UCSD-AML1 (cell line): ENCODE data around the gene REPS2.
A peak's percentile ranks its signal among the peaks of the same experiment; 100 is the strongest.

Source experiments
- DNase-seq: peaks from one replicate; lab custom pipeline; 2025; ENCODE audit not compliant: unreplicated experiment; lab: John Stamatoyannopoulos, UW

Gene REPS2

DNA sequence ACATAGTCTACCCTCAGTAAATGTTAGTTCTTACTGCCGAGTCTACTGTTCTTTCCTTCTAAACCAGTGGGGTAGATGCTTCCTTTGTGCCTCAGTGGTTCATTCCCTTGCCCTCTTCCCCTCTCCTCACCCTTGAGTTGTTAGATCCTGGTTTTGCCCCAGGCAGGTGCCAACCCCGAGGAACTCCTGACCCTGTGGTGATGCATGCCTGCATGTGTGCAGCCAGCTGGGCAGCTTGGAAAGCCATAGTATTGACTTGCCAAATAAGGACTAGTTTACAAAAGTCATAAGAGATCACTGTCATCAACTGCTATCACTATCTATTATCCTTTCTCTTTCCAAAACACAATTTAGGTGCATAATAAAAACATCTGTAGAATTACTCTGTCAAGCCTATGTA is 50.9 kb downstream of the REPS2 start:
- no peak for DNase-seq

DNA sequence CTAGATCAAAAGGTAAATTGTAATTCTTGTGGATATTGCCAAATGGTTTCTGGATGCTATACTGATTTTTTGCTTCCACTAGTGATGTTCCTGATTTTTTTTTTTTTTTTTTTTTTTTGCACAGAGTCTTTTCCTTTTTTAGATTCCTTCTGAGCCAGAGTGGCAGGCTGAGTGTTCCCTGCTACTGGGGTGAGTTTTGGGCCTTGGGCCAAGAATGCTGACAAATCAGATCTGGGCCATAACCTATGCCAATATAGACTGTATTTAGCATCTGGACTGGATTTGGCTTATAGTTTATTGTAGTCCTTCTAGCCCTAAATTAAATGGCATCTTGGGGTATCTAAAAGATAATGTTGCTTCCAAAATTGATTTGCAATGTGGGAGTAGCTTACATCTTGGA is 52.8 kb downstream of the REPS2 start:
- no peak for DNase-seq

DNA sequence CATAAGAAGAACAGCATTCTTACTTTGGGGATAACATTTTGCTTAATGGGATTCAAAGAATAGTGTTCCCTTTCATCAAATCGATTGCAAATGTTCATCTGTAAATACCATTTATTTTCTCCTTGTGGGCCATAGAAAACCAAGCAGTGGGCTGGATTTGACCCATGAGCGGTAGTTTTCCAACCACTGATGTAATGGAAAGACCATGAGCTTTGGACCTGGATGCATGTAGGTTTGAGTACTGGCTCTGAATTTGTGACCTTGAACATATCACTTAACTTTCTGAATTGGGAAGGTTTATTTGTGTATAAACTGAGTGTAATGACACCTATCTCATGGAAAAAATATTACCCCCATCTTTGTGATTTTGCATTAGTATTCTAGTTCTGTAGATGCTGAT is 54.3 kb downstream of the REPS2 start:
- DNase-seq: no peak

DNA sequence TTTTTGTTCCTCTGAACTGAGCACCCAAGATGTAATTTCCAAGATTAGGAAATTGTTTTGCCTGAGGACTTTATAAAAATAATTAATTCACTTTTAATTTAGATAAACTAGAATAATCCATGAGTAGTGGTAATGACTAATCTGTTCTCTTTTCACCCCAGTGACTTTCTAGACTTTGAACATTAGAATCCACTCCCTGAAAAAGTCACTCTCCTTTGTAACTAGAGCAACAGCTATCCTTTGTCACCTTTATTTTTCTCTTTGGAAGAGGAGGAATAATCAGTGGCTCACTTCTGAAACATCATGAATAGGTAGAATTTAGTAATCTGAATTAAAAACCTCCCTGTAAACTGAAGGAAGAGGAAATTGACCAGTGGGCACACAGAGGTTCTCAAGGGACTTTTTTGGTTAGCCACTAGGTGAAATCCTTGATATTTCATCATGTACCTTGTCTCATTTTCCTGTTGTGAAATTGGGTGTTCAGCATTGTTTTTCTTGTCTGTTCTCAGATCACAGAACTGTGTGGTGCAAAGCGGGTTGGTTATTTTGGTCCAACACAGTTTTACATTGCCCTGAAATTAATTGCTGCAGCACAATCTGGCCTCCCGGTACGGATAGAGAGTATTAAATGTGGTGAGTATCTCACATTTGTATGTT is 59.4 kb downstream of the REPS2 start:
- DNase-seq: no peak

DNA sequence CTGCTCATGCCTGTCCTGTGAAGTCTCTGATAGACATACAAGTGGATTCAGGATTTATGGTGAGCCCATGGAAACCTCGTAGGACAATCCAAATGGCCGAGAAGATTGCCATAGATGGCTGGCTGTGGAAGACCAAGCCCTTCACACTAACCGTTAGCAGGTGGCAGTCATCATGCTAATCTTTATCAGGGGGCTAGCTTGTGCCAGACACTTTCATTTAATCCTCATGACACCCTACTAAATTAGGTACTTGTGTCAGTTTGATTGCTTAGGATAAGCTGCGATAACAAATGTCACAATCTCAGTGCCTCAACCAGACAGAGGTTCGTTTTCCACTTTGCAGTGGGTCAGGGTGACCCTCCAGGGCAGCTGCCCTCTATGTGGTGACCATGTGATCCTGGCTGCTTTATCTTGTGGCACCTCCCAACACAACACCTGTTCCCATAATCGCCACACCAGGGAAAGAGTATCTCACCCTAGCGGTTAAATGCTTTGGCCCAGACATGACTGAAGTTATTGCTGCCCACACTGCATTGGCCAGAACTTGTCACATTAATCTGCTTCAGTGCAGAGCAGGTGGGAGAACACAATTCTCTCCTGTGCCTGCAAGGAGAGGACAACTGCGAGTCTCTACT is 60.8 kb downstream of the REPS2 start:
- DNase-seq: peak; percentile 11

DNA sequence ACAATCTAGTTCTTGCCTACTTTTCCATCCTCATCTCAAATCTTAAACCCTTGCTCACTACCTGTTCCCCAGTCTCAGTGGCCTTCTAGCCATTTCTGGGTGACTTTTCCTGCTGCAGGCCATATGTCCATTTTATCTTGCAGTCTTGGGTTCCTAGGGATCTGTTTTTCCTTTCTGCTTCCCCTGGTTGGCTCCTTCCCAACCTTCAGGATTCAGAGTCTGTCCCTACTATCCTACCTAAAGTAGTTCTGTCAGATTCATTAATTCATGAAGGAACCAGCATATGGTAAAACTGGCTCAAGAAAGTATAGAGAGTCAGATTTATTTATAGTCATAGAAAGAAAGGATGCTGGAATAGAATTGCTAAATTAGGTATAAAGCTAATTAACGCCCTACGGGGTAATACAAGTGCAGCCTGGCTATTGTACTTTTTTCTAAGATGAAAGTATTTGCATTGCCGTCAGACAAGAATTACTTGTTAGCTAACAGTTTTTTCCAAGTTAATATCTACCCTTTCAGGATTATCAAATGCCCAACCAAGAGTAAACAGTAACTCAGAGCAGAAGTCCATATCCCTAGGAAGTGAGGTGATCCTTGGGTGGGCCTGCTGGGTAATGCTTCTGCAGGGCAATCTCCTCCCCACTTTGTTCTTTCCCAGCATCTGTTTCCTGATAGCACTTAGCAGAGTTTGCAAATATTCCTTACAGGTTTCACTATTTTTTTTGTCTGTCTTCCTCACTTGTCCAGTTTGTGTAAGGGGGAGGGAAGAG is 63.6 kb downstream of the REPS2 start:
- no peak for DNase-seq

DNA sequence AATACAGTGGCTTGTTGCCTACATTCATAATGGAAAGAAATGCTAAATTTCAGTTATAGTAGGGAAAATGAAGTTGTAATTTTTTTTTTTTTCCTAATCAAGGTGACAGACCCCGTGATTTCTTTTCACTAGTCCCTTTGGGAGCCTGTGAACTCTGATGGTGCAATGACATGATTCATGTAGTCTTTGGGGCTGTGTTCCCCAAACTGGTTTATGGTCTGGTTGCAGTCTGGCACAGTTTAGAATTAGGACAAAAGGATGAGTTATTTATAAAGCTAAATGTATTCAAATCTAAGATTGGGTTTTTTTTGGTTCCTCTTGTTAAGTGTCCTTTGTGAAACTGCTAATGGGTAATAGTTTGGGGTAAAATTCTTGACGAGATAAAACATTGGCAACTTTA is 66.0 kb downstream of the REPS2 start:
- no peak for DNase-seq

DNA sequence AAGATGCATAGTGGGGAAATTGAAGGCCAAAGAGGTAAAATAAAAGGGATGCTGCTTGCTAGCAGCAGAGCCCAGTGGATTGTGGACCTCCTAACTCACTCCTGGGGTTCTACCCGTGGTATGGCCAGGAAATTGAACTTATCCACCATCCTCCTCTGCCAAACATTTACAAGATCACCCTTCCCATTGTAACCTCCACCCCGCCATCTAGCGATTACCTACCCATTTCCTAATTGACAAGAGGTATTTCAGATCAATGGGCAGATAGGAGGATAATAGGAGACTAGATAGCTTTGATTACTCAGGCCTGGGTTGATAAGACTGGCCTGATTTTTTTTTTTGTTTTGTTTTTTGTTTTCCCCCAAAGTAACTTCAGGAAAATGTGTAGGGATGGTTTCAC is 67.8 kb downstream of the REPS2 start:
- no peak for DNase-seq

DNA sequence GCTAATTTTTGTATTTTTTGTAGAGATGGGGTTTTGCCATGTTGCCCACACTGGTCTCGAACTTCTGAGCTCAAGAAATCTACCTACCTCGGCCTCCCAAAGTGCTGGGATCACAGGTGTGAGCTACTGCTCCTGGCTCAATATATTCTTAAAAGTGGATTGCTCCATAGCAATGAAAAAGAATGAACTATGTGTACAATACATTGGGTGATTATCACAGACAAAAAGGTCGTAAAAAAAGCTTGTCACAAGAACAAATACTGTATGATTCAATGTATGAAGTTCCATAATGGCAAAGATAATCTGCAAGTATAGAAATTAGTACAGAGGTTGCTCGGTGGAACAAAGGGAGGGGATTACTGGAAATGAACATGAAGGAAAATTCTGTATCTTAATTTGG is 70.7 kb downstream of the REPS2 start:
- DNase-seq: no peak

DNA sequence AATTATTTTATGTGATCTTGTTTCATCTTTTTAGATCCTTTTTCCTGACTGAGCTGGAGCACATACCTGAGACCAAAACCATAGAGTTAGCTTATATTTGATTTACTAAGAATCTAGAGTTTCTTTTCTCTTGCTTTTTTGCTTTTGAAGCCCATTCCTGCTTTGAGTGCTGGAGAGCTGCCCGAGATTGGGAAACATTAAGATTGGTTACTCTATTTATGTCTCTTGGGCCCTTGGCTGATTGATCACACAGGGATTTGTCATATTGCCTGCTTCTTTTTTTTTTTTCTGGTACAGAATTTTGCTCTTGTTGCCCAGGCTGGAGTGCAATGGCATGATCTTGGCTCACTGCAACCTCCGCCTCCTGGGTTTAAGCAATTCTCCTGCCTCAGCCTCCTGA is 73.9 kb downstream of the REPS2 start:
- no peak for DNase-seq

DNA sequence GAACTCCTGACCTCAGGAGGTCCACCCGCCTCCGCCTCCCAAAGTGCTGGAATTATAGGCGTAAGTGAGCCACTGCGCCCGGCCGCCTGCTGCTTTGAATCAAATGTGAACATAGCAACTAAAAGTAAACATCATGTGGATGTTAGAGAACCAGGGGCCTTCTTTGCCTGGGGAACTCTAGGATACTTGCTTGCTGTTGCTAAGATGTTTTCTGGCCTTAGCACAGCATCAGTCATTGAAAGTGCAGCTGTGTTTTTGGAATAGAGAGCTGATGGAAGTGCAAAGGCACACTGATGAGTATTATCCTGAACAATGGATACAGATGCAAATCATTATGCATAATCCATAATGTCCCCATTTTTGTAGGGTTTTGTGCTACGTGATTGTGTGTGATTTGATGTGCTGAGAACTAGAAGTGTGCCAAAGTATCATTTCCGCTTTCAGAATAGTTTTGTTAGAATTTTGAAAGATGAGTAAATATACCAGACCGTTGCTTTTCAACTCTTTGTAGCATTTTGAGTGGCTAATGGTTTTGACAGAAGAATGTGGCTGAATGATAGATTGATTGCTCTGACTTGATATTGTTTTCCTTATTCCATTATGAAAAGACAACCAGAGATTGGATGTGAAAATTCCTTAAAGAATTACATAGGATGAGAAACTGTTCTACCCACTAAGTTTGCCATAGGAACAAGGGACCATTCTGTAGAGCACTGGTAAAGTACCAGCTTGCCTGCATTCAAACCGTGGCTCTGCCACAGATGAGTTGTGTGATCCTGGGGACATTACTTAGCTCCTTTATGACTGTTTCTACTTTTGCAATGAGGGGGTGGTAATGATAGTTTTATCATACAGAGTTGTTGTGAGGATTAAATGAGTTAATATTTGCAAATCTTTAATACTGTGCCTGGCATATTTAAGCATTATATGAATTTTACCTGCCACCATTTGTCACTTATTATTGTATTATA is 74.7 kb downstream of the REPS2 start:
- DNase-seq: no peak

DNA sequence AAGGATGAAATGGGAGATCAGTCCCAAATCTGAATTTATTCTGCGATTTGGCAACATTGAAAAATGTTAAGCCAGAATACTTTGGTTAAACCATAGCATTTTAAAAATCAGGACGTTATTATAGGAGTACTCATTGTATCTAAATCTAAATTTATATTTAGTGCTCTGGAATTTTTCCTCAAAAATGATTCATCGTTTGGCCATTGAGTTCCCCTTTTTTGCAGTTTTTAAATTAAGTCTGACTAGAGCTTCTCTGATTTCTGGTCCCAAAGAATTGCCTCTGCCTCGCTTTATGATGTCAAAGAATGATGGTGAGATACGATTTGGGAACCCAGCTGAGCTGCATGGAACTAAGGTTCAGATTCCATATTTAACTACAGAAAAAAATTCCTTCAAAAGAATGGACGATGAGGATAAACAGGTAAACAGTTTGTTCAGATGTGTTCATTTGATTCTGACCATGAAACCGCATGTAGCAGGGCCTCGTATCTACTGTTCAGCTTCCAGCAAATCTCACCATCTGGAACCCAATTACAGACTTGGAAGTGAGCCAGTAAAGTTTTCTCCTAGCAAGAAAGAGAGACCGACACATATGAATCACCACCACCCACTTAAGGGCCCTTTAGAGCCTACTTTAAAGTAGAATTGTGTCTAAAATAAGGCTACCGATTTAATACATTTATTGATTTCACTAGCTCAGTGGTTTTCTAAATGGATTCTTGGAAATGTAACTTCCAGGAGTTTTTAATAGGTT is 75.6 kb downstream of the REPS2 start:
- DNase-seq: no peak

DNA sequence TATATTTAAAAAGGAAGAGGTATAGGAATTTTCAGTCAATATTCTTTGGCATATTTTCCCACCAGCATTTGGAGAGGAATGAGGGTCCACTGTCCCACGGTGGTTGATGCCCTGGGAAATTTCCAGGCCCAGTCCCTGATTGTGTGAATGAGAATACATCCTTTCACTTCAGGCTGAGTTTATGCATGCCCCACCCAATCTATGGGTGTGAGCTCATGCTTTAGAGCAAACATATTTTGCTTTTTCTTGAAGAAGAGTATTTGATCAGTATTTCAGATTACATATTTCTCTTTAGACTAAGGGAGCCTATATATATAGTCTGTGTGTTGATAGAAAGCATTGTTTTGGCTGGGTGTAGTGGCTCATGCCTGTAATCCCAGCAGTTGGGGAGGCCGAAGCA is 77.2 kb downstream of the REPS2 start:
- no peak for DNase-seq

DNA sequence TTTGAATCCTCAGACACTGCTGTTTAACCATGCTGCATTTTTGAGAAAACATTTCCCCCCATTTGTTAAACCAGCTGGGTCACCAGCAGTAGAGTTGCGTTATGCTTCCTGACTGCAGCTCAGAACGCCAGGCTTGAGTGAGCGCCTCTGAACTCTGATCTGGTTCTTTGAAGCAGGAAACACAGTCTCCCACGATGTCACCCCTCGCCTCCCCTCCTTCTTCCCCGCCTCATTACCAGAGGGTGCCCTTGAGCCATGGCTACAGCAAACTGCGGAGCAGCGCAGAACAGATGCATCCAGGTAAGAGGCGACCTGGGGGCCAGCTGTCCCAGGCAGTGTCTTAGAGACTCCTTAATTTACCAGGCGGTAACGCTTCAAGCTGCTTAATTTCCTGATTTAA is 78.4 kb downstream of the REPS2 start:
- DNase-seq: no peak

DNA sequence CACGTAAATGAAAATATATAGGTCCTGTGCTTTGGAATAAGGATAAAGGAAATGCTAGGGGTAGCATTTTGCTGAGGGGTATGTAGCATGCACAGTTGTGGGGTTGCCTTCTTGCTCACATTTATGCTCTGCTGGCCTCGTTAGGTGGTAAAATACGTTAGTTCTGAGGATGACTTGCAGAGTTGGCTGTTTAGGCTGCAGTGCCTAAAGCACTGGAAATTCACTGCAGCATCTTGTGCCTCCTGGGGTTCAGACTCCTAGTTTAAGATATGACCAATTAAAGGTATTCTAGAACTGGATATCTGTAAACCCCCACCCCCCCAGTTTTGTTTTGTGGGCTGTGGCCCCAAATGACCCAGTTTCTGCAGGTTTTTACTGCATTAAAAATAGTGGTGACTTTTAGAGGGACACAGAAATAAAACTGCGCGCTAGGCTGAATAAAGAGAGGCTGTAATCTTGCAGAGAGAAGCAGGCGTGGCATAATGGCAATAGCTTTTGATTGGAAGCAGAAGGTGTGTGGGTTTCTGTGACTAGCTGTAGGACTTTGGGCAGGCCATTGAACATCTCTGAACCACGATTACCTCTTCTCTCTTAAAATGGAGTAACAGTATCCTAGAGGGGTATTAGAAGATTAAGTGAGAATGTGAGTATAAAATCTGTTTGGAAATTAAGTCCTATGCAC is 79.3 kb downstream of the REPS2 start:
- DNase-seq: no peak

DNA sequence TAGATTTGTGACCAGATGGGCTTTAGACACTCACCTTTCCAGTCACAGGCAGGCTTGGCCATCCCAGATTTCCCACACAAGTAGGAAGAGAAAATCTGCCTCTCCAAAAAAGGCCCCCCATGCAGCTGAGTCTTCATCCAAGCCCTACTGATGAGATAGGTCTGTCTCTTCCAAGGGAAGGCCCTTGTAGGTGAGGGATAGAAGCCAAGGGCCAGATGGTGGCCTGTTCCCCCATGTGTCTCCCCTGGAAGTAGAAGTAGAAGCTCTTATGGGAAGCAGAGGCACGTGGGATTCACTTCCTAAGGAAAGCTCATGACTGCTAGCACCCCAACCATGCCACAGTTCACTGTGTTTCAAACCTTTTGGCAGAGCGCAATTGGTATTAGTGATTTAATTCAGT is 81.5 kb downstream of the REPS2 start:
- DNase-seq: no peak

DNA sequence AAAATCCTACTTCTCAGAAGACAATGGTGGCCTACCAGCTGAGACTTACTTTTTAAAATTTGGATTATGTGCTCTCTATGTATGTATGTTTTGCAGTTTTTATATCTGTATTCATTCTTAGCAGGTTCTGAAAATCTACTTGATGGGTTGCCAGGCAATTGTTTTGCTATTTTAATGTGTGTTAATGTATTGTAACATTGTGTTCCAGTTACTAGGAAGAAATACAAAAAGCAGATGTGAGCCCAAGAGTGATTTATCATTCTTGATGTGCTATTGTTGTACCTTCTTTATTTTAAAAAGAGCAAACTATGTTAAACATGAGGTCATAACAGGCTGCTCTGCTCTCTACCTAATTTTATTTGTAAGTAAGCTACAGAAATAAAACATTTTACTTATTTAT is 81.9 kb downstream of the REPS2 start:
- DNase-seq: no peak

DNA sequence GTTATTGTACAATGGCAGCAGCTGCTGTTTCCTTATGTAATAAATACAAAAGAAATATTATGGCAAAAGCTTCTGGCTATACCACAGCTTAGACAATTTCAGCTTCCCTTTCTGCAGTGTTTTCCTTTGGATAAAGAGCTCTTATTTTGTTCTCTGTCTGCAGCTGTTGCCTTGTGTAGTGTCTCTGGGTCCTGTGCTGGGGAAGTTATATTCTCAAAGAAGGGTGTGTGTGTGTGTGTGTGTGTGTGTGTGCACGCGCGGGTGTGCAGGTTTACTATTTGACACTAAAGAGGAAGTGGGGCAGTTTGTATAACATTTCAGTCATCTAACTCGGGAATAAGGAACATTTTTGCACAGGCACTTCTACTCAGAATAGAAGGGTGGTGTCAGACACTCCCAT is 83.6 kb downstream of the REPS2 start:
- no peak for DNase-seq

DNA sequence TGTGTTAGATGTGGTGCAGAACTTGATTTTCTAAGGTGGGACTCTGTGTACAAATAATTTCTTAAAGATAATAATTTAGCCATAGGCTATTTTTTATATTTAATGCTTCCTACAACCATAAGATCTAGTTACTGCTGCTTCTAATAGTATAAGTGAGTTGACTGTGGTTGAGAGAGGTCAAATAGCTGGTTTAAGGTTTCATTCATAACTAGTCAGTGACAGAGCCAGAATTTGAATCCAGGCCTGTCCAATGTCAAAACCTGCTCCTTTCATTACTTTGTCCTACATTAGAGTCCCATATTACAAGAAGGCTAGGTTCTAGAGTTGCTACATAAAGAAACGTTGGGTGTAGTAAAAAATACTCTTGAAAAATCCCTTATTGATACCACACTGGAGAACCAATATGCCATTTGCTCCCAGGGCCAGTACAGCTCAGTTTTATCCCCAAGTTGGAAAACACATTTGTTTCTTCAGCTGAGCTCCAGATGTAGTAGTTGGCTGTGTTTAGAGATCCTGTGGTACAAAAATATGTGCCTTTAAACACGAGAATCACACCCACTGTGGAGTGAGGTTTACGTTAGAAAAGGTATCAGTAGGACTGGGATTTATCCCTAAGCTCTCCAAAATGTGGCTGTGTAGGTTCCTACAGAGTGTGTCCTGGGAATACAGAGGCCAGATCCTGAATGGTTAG is 84.3 kb downstream of the REPS2 start:
- DNase-seq: no peak
